HG03521 (cell line): ENCODE measurements around the gene PLXNA1.

Experiments used
- ATAC-seq: cut with Tn5 transposase; IDR thresholded peaks from one replicate; pipeline ENCODE4 v1.9.1; 2021; ENCODE audit warnings: mild to moderate bottlenecking, moderate library complexity; ENCODE audit not compliant: unreplicated experiment

PLXNA1 gene

GRCh38 chr3:126985132-126985985, 2.4 kb downstream of the PLXNA1 start:
- no peak for ATAC-seq

- ATAC-seq: no peak
Observed at GRCh38 chr3:126986001-126986400, 3.1 kb downstream of the PLXNA1 start.

- ATAC-seq: no peak
Observed at GRCh38 chr3:126987129-126987528, 4.2 kb downstream of the PLXNA1 start.

GRCh38 chr3:126987596-126987995, 4.7 kb downstream of the PLXNA1 start:
- no peak for ATAC-seq

GRCh38 chr3:126988451-126989021, 5.6 kb downstream of the PLXNA1 start:
- no peak for ATAC-seq

- no peak for ATAC-seq
Observed at GRCh38 chr3:126989316-126990023, 6.6 kb downstream of the PLXNA1 start.

- ATAC-seq: no peak
Observed at GRCh38 chr3:126990024-126990700, 7.2 kb downstream of the PLXNA1 start.

- no peak for ATAC-seq
Observed at GRCh38 chr3:126990890-126991289, 8.0 kb downstream of the PLXNA1 start.

- ATAC-seq: no peak
Observed at GRCh38 chr3:126991366-126992200, 8.7 kb downstream of the PLXNA1 start.

GRCh38 chr3:126992216-126992615, 9.3 kb downstream of the PLXNA1 start:
- ATAC-seq: no peak

- no peak for ATAC-seq
Observed at GRCh38 chr3:126992776-126993175, 9.9 kb downstream of the PLXNA1 start.

GRCh38 chr3:126993436-126993835, 10.5 kb downstream of the PLXNA1 start:
- no peak for ATAC-seq

- no peak for ATAC-seq
Observed at GRCh38 chr3:126994661-126995245, 11.8 kb downstream of the PLXNA1 start.

- ATAC-seq: no peak
Observed at GRCh38 chr3:126995254-126995780, 12.4 kb downstream of the PLXNA1 start.

GRCh38 chr3:126995926-126996512, 13.1 kb downstream of the PLXNA1 start:
- no peak for ATAC-seq

- ATAC-seq: no peak
Observed at GRCh38 chr3:126996905-126997304, 14.0 kb downstream of the PLXNA1 start.

GRCh38 chr3:126997455-126998038, 14.6 kb downstream of the PLXNA1 start:
- ATAC-seq: no peak

GRCh38 chr3:126998320-126998719, 15.4 kb downstream of the PLXNA1 start:
- ATAC-seq: no peak

GRCh38 chr3:126998728-126999127, 15.8 kb downstream of the PLXNA1 start:
- no peak for ATAC-seq
